Lower leg skin (tissue), 3 donors: ENCODE data around the gene STK4.

Experiments
- POLR2A ChIP-seq, 2 donors: fragments of 450-650 bp; IDR thresholded peaks; one replicate each; pipeline ENCODE4 v1.6.1; 2016 to 2017; ENCODE audit warnings: antibody characterized with exemption in 2 of 2, mild to moderate bottlenecking in 1 of 2, moderate library complexity in 1 of 2
- TF ChIP-seq, protein P1 (sequence below), 3 donors: fragments of 450-650 bp; IDR thresholded peaks; one replicate each; pipeline ENCODE4 v1.5.1; 2016; ENCODE audit warnings: antibody characterized with exemption in 3 of 3, mild to moderate bottlenecking in 3 of 3, moderate library complexity in 2 of 3

DNA sequence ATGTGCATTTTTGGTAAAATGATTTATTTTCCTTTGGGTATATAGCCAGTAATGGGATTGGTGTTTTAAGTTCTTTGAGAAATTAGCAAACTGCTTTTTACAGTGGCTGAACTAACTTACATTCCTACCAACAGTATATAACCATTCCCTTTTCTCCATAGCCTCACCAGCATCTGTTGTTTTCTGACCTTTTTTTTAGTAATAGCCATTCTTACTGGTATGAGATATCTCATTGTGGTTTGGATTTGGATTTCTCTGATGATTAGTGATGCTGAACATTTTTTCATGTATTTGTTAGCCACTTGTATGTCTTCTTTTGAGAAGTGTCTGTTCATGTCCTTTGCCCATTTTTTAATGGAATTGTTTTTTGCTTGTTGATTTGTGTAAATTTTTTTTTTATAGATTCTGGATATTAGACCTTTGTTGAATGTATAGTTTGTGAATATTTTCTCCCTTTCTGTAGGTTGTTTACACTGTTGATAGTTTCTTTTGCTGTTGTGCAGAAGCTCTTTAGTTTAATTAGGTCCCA lies 42.3 kb downstream of the STK4 start:
- TF ChIP-seq, protein P1, sequence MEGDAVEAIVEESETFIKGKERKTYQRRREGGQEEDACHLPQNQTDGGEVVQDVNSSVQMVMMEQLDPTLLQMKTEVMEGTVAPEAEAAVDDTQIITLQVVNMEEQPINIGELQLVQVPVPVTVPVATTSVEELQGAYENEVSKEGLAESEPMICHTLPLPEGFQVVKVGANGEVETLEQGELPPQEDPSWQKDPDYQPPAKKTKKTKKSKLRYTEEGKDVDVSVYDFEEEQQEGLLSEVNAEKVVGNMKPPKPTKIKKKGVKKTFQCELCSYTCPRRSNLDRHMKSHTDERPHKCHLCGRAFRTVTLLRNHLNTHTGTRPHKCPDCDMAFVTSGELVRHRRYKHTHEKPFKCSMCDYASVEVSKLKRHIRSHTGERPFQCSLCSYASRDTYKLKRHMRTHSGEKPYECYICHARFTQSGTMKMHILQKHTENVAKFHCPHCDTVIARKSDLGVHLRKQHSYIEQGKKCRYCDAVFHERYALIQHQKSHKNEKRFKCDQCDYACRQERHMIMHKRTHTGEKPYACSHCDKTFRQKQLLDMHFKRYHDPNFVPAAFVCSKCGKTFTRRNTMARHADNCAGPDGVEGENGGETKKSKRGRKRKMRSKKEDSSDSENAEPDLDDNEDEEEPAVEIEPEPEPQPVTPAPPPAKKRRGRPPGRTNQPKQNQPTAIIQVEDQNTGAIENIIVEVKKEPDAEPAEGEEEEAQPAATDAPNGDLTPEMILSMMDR (IDR thresholded peaks at IDR 0.05), result no peak
- TF ChIP-seq POLR2A (IDR thresholded peaks at IDR 0.05), result no peak
